LNCAP (cell line): ENCODE measurements around the gene RAP1A.

ENCODE experiments used
- TF ChIP-seq, protein P1 (sequence below): fragments of 450-650 bp; IDR thresholded peaks from 2 replicates; pipeline ENCODE4 v1.5.1; 2017; ENCODE audit warnings: mild to moderate bottlenecking

The RAP1A gene

DNA sequence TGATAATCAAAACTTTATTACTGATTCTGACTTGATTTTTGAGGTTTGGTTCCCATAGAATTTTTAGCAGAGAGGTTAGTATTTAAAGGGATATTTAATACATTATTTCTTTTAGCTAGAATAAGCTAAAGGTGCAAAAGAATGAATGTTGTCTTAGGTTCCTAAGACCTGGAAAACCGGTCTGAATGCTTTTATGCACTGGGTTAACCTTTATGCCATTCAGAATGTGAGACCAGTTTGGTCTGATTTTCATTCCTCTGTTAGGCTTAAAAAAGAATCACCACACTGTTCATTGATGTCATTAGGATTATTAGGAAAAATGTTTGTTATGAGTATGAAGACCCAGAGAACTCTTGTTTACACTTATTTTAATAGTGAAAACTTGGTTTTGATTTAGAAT is 30.1 kb downstream of the RAP1A start:
- TF ChIP-seq, protein P1, sequence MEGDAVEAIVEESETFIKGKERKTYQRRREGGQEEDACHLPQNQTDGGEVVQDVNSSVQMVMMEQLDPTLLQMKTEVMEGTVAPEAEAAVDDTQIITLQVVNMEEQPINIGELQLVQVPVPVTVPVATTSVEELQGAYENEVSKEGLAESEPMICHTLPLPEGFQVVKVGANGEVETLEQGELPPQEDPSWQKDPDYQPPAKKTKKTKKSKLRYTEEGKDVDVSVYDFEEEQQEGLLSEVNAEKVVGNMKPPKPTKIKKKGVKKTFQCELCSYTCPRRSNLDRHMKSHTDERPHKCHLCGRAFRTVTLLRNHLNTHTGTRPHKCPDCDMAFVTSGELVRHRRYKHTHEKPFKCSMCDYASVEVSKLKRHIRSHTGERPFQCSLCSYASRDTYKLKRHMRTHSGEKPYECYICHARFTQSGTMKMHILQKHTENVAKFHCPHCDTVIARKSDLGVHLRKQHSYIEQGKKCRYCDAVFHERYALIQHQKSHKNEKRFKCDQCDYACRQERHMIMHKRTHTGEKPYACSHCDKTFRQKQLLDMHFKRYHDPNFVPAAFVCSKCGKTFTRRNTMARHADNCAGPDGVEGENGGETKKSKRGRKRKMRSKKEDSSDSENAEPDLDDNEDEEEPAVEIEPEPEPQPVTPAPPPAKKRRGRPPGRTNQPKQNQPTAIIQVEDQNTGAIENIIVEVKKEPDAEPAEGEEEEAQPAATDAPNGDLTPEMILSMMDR, result no peak

DNA sequence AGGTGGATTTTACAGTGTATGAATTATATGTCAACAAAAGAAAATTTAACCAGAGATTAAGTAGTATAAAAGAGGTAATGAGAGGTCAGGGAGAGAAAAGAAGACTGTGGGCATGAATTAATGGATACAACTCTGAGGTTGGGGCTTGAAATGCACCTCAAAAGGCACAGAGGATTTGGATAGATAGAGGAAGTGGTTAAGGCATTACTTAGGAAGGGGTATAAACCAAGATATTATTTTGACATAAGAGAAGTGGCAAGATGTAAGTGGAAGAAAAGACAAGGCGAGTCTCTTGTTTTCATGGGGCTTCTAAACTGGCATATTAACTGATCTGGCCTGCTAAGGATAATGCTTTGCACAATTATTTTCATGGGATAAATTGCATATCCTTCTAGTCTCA is 34.1 kb downstream of the RAP1A start:
- TF ChIP-seq, protein P1, result no peak

DNA sequence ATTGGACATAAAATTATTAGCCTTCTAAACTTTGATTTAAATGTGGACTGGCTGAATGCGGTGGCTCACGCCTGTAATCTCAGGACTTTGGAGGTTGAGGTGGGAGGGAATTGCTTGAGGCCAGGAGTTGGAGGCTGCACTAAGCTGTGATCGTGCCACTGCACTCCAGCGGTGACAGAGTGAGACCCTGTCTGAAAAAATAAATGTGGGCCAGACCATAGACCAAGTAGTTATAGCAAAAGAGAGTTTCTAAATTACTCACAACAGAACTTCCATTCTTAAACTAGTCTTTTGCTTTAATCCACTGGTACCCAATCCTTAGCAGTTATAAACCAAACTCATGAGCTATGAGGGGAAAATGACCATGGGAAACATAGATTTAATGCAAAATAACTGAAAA is 35.2 kb downstream of the RAP1A start:
- TF ChIP-seq, protein P1, result no peak

DNA sequence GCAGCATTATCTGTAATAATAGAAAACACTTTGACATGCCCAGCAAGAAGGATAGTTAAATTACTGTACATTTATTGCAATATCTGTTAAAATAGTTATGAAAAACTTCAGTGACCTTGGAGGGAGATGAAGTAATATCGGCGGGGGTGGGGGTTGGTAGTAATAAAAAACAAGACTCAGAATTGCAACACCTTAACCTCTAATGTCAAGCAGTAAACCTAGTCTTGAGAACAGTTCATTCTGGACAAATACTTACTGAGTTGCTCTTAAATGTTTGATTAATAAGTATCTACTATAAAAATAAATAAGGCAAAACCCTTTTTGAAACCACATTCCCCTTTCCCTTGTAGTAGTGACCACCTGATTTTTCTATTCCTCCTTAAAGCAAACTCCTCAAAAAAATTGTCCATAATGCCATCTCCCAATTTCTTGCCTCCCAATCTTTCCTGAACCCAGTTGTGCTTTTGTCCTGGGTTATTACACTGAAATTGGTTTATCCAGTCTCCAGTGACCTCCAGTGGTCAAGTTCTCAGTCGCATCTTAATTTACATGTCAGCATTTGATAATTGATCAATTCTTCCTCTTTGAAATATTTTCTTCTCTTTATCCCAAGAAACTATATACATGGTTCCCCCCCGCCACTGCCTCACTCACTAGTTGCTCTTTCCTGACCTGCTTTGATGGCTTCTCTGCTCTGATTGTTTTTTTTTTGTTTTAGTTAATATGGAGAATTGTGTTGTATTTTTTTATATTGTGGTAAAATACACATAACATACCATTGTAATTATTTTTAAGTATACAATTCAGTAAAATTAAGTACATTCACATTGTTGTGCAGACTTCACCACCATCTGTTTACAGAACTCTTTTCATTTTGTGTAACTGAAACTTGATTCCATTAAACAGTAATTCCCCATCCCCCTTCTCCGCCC is 36.8 kb downstream of the RAP1A start:
- TF ChIP-seq, protein P1, result peak; percentile 79

DNA sequence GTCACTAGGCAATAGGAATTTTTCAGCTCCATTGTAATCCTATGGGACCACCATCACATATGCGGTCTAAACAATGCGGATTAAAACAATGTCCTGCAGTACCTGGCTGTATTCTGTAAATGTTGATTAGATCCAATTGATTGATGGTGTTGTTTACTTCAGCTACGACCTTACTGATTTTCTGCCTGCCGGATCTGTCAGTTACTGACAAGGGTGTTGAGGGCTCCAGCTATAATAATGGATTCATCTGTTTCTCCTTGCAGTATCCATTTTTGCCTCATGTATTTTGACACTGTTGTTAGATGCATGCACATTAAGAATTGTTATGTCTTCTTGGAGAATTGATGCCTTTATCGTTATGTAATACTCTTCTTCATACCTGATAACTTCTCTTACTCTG is 39.0 kb downstream of the RAP1A start:
- TF ChIP-seq, protein P1, result no peak

DNA sequence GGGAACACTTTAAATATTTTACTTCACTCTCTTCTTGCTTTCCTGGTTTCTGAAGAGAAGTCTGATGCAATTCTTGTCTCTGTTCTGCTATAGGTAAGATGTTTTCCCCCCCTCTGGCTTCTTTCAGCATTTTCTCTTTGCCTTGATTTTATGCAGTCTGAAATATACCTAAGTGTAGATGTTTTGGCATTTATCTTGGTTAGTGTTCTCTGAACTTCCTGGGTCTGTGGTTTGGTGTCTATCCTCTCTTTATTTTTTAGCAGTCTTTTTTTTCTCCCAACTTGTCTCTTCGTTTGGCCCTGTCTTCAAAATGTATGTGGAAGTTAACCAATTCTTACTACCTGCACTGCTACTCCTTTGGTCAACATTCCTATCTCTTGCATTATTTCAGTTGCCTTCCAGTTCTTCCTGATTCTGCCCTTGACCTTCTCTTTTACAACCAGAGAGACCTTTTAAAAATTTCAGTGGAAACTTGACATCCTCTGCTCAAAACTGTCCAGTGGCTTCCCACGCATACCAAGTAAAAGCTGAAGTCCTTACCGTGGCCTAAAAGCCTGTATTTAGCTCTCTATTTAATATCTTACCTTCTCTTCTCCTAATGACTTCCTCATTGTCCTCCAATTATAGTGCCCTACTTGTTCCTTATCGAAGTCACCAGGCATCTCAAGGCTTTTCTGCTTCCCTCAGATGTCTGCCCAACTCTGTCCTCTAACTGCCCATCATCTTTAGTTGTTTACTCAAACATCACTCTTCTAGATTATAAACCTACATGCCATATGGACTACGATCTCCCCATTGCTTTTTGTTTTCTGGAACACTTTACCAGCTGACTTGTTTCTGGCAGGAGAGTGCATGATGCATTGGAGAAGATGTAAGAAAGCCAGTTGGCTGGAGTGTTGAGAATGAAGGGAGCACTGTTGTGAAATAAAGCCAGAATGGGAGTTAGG is 40.9 kb downstream of the RAP1A start:
- TF ChIP-seq, protein P1, result no peak

DNA sequence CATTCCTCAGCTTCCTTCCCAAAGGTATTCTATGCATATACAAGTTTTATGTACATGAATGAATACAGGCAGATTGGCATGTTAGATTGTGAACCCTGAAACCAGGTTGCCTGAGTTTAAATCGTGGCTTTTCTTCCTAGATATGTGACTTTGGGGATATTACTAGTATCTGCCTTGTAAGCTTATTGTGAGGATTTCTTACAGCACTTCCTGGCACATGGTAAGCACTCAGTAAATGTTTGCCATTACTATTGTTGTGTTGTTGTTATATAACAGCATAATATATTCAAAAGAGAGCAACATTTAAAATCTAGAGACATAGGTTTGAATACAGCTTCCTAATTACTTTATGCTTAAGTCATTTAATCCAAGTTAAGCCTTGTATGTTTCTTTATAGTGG is 45.1 kb downstream of the RAP1A start:
- TF ChIP-seq, protein P1, result no peak
